ENCODE measurements around the gene NUP98. TPM values are rescaled to one million over a fixed set of nuclear protein-coding genes. Genes with fewer than 3 reads are reported as not detected.
"Not testable (repeated sequence)": the region's sequence is repeated elsewhere in the genome, so short reads cannot be mapped to it uniquely, and the experiment has no call there.

NUP98 gene
- total RNA-seq, 1 experiment from 2014 or later, result 121 TPM

GRCh38 chr11:3671334-3672254 lies 125.8 kb downstream of the NUP98 start, which contains the start of gene CHRNA10:
Gene CHRNA10, minus strand, starts transcription at chr11:3671384. Its CDS starts 72 bp downstream, at chr11:3671312.
- no peak for DNase-seq (ENCODE audit: low read depth)

DNA sequence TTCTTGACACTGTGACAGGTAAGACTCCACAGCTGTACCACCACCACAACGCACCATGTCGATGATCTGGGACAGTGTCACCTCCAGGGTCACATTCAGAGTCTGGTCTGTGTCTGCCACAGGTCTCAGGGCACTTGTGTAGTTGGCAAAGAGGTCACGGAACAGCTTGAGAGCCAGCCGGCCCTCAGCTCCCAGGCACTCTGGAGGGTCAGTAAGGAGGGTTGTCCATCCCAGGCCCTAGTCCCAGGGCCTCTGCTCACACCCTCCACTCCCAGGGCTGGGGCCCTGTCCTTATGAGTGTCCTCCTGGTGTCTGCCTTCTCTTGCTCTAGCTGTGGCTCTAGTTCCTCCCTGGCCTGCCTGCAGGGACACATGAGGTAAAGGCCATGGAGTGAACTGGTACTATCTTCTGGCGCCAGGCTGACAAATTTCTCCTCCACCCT lies 127.6 kb downstream of the NUP98 start:
- DNase-seq (ENCODE audit: low read depth), result no peak

DNA sequence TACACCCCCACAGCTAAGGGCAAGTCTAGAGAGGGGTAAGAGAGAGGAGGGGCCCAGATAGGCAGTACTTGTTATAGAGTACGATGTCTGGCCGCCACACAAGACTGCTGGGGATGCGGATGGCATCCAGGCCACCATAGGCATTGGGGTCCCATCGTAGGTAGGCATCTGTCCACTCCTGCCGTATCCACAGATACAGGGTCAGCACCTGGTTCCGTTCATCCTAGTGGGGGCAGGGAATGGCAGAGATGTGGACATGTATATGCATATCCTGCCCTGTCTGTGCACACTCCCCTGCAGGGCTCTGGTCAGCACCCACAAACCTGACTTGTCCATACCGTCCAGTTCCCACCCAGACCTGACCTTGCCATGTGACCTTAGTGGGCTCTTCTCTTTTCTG lies 128.2 kb downstream of the NUP98 start:
- DNase-seq (ENCODE audit: low read depth), result no peak

DNA sequence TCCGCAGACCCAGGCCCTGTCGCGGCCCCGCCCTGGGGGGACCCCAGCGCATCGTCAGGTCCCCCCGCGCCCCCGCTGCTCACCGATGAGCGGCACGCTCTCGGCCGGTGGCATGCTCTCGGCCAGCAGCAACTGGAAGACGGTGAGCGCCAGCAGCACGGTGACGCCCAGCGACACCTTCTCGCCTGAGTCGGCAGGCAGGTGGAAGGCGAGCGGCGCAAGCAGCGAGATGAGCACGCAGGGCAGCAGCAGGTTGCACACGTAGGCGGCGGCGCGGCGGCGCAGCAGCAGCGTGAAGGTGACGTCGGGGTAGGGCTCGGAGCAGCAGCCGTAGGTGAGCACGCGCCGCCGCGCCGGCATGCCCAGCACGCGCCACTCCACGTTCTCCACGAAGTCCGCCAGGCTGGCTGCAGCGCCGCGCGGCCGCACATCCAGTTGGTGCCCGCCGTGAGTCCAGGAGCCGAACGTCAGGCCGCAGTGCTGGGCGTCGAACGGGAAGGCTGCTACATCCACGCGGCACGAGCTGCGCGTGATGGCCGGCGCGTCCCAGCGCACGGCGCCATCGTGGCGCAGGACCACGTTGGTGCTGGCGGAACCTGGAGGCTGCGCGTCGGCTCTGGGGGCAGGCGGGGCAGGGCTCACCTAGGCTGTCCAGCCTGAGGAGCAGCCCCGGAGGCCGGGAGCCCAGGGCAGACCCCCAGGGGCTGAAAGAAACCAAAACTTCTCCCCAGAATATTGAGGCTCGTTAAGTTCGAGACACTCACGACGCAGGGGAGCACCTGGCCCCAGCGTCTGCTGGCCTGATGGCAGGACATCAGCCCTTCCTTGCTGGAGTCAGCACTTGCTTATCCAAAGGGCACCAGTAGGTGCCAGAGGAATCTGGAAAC lies 130.0 kb downstream of the NUP98 start:
- DNase-seq (ENCODE audit: low read depth), result no peak

GRCh38 chr11:3666023-3666530 lies 131.3 kb downstream of the NUP98 start:
- no peak for DNase-seq (ENCODE audit: low read depth)

- DNase-seq (ENCODE audit: low read depth), result no peak
Measured at GRCh38 chr11:3665336-3666022, 131.9 kb downstream of the NUP98 start.

DNA sequence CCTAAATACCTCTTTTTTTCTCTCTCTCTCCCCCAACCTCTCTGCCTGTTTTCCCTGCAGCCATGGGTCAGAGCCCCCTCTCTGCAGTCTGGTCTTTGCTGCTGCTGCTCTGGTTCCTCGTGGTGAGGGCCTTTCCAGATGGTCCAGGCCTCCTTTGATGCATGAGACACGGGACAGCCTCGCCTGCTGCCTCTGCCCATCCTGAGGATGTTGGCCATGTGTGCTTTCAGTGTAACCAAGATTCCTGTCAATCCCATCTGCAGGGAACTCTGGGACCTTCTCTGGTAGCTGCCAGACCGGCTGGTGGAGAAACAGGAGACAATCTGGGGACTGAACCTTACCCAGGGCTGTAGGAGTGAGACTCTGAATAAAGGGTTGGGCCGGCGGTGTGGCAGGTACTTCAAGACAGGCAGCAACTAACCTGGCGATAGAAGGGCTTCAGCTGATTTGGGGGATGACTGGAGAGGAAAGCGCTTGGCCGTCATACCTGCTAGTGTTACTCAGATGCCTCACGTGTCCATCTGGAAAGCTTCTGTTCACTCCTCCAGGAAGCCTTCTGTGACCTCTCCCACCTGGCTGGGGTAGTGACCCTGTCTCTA lies 133.2 kb downstream of the NUP98 start:
- DNase-seq (ENCODE audit: low read depth), result no peak

DNA sequence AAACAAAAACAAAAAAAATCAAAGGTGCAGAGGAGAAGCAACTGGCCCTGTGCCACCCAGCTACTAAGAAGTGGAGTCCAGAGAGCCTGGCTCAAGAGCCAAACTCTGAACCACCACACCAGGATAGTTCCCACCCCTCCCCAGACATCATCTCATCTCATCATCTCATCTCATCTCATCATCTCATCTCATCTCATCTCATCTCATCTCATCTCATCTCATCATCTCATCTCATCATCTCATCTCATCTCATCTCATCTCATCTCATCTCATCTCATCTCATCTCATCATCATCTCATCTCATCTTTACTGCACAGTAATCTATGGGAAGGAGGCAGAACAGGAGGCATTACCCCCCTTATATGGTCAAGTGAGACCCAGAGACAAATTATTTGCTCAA lies 134.5 kb downstream of the NUP98 start:
- DNase-seq (ENCODE audit: low read depth), result no peak

DNA sequence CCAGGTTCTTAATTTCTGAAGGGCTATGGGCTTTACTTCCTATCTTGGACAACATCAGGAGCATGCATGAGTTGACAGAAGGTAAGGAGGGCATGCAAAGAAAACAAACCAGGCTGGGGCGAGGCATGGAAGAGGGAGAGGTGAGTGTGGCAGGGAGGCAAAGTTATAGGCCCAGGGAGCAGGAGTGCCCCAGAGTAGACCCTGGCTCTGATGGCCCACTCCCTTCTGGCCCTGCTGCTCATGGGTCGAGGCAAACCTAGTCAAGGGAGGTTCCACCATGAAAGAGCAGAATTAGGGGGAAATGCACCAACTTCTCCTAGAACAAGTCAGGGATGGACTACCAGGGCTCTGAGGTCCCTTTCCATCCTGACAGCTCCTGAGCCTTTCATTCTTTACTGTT lies 136.4 kb downstream of the NUP98 start:
- no peak for DNase-seq (ENCODE audit: low read depth)

GRCh38 chr11:3659595-3660515 lies 137.5 kb downstream of the NUP98 start:
- DNase-seq (ENCODE audit: low read depth), result no peak

DNA sequence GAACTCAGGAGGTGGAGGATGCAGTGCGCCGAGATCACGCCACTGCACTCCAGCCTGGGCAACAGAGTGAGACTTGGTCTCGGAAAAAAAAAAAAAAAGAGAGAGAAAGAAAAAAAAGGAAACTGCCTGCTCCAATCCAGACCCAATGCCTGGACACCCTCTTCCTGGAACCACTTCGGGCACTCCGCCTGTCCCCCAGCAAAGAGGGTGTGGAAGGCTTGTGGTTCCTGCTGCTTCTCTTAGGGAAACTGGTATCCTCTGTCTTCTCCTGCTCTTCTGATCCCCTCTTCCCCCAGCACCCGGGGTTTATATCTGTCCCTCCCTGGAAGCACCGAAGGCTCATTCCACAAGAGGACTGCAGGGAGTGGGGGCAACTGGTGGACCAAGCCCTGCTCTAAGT lies 139.1 kb downstream of the NUP98 start:
- no peak for DNase-seq (ENCODE audit: low read depth)

- DNase-seq (ENCODE audit: low read depth), result not testable (repeated sequence)
Measured at GRCh38 chr11:3657331-3657730, 140.0 kb downstream of the NUP98 start.

DNA sequence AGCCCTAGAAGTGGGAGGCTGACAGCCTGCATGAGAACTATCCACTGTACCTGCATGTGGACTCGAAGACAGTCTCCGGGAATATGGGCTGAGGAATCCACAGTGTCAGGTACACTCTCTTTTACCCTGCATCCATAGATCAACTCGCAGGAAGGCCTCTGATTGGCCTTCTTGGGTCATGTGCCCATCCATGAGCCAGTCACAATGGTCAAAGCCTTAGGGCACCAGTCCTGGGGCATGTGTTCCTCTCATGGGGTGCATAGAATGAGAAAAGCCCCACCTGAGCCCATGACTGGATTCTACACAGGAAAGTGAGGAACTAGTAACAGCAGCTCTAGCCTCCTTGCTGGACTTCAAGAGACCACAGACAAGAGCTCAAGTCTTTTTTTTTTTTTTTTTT lies 141.8 kb downstream of the NUP98 start:
- DNase-seq (ENCODE audit: low read depth), result no peak

- not testable (repeated sequence) for DNase-seq (ENCODE audit: low read depth)
Measured at GRCh38 chr11:3652514-3652913, 144.8 kb downstream of the NUP98 start.

DNA sequence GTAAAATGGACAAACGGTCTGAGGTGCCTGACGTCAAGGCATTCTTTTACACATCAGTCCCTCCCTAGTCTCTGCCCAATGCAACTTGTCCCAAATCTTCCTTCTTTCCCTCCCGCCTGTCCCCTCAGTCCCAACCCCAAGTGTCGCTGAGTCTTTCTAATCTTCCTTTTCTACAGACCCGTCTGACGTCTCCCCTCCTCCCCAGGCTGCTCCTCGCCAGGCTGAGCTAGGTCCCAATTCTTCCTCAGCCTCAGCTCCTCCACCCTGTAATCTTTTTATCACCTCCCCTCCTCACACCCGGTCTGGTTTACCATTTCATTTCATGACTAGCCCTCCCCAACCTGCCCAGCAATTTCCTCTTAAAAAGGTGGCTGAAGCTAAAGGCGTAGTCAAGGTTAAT lies 148.0 kb downstream of the NUP98 start:
- not testable (repeated sequence) for DNase-seq (ENCODE audit: low read depth)

DNA sequence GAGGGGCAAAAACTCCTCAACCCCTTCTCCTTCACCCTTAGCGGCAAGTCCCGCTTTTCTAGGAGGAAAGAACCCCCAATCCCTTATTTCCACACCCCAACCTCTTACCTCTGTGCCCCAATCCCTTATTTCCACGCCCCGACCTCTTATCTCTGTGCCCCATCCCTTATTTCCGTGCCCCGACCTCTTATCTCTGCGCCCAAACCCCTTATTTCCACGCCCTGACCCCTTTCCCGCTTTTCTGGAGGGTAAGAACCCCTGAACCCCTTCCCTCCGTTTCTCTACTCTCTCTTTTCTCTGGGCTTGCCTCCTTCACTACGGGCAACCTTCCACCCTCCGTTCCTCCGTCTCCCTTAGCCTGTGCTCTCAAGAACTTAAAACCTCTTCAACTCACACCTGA lies 148.5 kb downstream of the NUP98 start:
- DNase-seq (ENCODE audit: low read depth), result not testable (repeated sequence)

GRCh38 chr11:3645552-3645951 lies 151.8 kb downstream of the NUP98 start:
- DNase-seq (ENCODE audit: low read depth), result no peak

DNA sequence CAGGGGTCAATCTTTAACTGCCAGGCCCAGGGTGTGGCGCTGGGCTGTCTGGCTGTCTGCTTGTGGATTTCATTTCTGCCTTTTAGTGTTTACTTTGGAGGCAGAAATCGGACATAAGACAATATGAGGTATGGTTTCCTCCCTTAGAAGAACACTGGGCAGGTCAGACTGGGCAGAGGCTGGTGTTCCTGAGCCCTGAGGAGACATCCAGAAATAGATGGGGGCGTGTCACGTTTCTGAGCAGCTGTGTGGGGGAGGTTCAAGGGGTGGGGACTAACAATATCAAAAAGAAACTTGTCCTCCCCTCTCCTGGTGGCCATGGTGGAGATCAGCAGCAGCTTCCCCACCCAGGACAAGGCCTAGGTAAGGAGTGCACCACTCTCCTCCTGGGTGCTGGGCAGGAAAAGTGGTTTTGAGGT lies 152.5 kb downstream of the NUP98 start, which contains the start of gene ART1:
Gene ART1 (plus strand): TSS at position 312 of the 419 bp plus-strand sequence. CDS start 14,086 bp downstream, outside the sequence.
- peak; percentile 53 for DNase-seq (ENCODE audit: low read depth)

- DNase-seq (ENCODE audit: low read depth), result not testable (repeated sequence)
Measured at GRCh38 chr11:3643102-3643546, 154.2 kb downstream of the NUP98 start.

Data from LHCN-M2 (cell line).